GM18505 (cell line): Measurements from ENCODE around the gene RRP15.

ENCODE experiments used
- ATAC-seq: cut with Tn5 transposase; IDR thresholded peaks from one replicate; pipeline ENCODE4 v1.9.1; 2021; ENCODE audit not compliant: unreplicated experiment
- POLR2A ChIP-seq: IDR thresholded peaks from 4 replicates; pipeline ENCODE4 v1.6.1; 2011; ENCODE audit warnings: borderline replicate concordance; ENCODE audit not compliant: insufficient read depth, insufficient read length; ENCODE audit errors: extremely low read depth

RRP15 gene

GRCh38 chr1:218272366-218272765, 12.7 kb upstream of the RRP15 start:
- no peak for TF ChIP-seq POLR2A
- ATAC-seq: no peak

GRCh38 chr1:218273762-218274479, 11.2 kb upstream of the RRP15 start:
- TF ChIP-seq POLR2A: no peak
- ATAC-seq: no peak

GRCh38 chr1:218274511-218274910, 10.6 kb upstream of the RRP15 start:
- TF ChIP-seq POLR2A: no peak
- no peak for ATAC-seq

- no peak for TF ChIP-seq POLR2A
- ATAC-seq: no peak
Measured at GRCh38 chr1:218275823-218276222, 9.3 kb upstream of the RRP15 start.

GRCh38 chr1:218281285-218281684, 3.8 kb upstream of the RRP15 start:
- TF ChIP-seq POLR2A: no peak
- no peak for ATAC-seq

- peak; percentile 24 for ATAC-seq
- no peak for TF ChIP-seq POLR2A
Measured at GRCh38 chr1:218284377-218284916, 646 bp upstream of the RRP15 start.

GRCh38 chr1:218292515-218292914, 7.4 kb downstream of the RRP15 start:
- no peak for ATAC-seq
- TF ChIP-seq POLR2A: no peak

GRCh38 chr1:218294546-218294945, 9.5 kb downstream of the RRP15 start:
- no peak for ATAC-seq
- no peak for TF ChIP-seq POLR2A

GRCh38 chr1:218296162-218296561, 11.1 kb downstream of the RRP15 start:
- no peak for ATAC-seq
- TF ChIP-seq POLR2A: no peak

- no peak for TF ChIP-seq POLR2A
- ATAC-seq: no peak
Measured at GRCh38 chr1:218297461-218297860, 12.4 kb downstream of the RRP15 start.

GRCh38 chr1:218297867-218298266, 12.8 kb downstream of the RRP15 start:
- no peak for ATAC-seq
- TF ChIP-seq POLR2A: no peak

- TF ChIP-seq POLR2A: no peak
- ATAC-seq: no peak
Measured at GRCh38 chr1:218298398-218298797, 13.3 kb downstream of the RRP15 start.

- ATAC-seq: peak; percentile 55
- no peak for TF ChIP-seq POLR2A
Measured at GRCh38 chr1:218299416-218299815, 14.3 kb downstream of the RRP15 start.

GRCh38 chr1:218301217-218301616, 16.1 kb downstream of the RRP15 start:
- no peak for TF ChIP-seq POLR2A
- no peak for ATAC-seq
